ENCODE measurements around the gene AMOTL1. TPM values are rescaled to one million over a fixed set of nuclear protein-coding genes. Genes with fewer than 3 reads are reported as not detected.

Gene AMOTL1
- polyA plus RNA-seq, 4 donors = 0.81 to 16.5 (median 3.7) TPM

GRCh38 chr11:94876645-94877442 is 108.7 kb downstream of the AMOTL1 start:
- H3K36me3 ChIP-seq (ENCODE audit: control insufficient read depth in 3 of 3, insufficient read depth in 2 of 3, low read depth in 1 of 3, low read length in 3 of 3) = peaks cover 0 to 52% (median 0%) of the 10 kb centered on the region in 3 donors
- H3K27me3 ChIP-seq (ENCODE audit: control insufficient read depth in 3 of 3, insufficient read depth in 3 of 3, low read length in 3 of 3) = no peaks in the 10 kb centered on the region
- no peak for FAIRE-seq
- no peak overlapping the region for H3K4me3 ChIP-seq (ENCODE audit: low read depth in 1 of 3, low read length in 3 of 3)
- peak overlapping the region in 2 of 3 donors; percentile 38 to 61 for H3K27ac ChIP-seq (ENCODE audit: low read depth in 1 of 3, low read length in 2 of 3)
- peaks cover 0 to 18% (median 0%) of the 10 kb centered on the region in 3 donors for H3K4me1 ChIP-seq (ENCODE audit: control insufficient read depth in 3 of 3, insufficient read depth in 2 of 3, low read depth in 1 of 3, low read length in 2 of 3)
- WGBS, 3 donors = 42 to 79% (median 64%) methylated on average over 12 of the region's 12 CpGs
- DNase-seq = peak; percentile 16 to 65
- no peaks in the 10 kb centered on the region for H3K9me3 ChIP-seq (ENCODE audit: control insufficient read depth in 2 of 2, insufficient read depth in 1 of 2, low read depth in 1 of 2, low read length in 1 of 2)

GRCh38 chr11:94877443-94878200 is 109.5 kb downstream of the AMOTL1 start:
- peak overlapping the region in 2 of 3 donors; percentile 38 to 61 for H3K27ac ChIP-seq (ENCODE audit: low read depth in 1 of 3, low read length in 2 of 3)
- WGBS, 3 donors = 88 to 93% (median 88%) methylated on average over 11 of the region's 11 CpGs
- H3K27me3 ChIP-seq (ENCODE audit: control insufficient read depth in 3 of 3, insufficient read depth in 3 of 3, low read length in 3 of 3) = no peaks in the 10 kb centered on the region
- H3K9me3 ChIP-seq (ENCODE audit: control insufficient read depth in 2 of 2, insufficient read depth in 1 of 2, low read depth in 1 of 2, low read length in 1 of 2) = no peaks in the 10 kb centered on the region
- peaks cover 0 to 46% (median 0%) of the 10 kb centered on the region in 3 donors for H3K36me3 ChIP-seq (ENCODE audit: control insufficient read depth in 3 of 3, insufficient read depth in 2 of 3, low read depth in 1 of 3, low read length in 3 of 3)
- peaks cover 0 to 18% (median 0%) of the 10 kb centered on the region in 3 donors for H3K4me1 ChIP-seq (ENCODE audit: control insufficient read depth in 3 of 3, insufficient read depth in 2 of 3, low read depth in 1 of 3, low read length in 2 of 3)
- FAIRE-seq (no peak), DNase-seq (no peak)
- H3K4me3 ChIP-seq (ENCODE audit: low read depth in 1 of 3, low read length in 3 of 3) = no peak overlapping the region

- no peak for DNase-seq
- Histone ChIP-seq H3K27me3 (ENCODE audit: control insufficient read depth in 3 of 3, insufficient read depth in 3 of 3, low read length in 3 of 3) (no peaks in the 10 kb centered on the region), H3K4me3 (ENCODE audit: low read depth in 1 of 3, low read length in 3 of 3) (no peak overlapping the region), H3K36me3 (ENCODE audit: control insufficient read depth in 3 of 3, insufficient read depth in 2 of 3, low read depth in 1 of 3, low read length in 3 of 3) (peaks cover 0 to 42% (median 0%) of the 10 kb centered on the region in 3 donors), H3K9me3 (ENCODE audit: control insufficient read depth in 2 of 2, insufficient read depth in 1 of 2, low read depth in 1 of 2, low read length in 1 of 2) (no peaks in the 10 kb centered on the region), H3K4me1 (ENCODE audit: control insufficient read depth in 3 of 3, insufficient read depth in 2 of 3, low read depth in 1 of 3, low read length in 2 of 3) (peaks cover 0 to 9% (median 0%) of the 10 kb centered on the region in 3 donors), H3K27ac (ENCODE audit: low read depth in 1 of 3, low read length in 2 of 3) (no peak overlapping the region)
- 96 to 100% (median 98%) methylated on average over 2 of the region's 2 CpGs for WGBS, 3 donors
- FAIRE-seq = no peak
These were observed 110.8 kb downstream of the AMOTL1 start for GRCh38 chr11:94879006-94879405.

- no peak for DNase-seq
These were observed 112.1 kb downstream of the AMOTL1 start for GRCh38 chr11:94880216-94880615.

GRCh38 chr11:94882931-94883330 is 114.8 kb downstream of the AMOTL1 start:
- no peak for FAIRE-seq
- H3K36me3 ChIP-seq (ENCODE audit: control insufficient read depth in 3 of 3, insufficient read depth in 2 of 3, low read depth in 1 of 3, low read length in 3 of 3) = peaks cover 0 to 20% (median 0%) of the 10 kb centered on the region in 3 donors
- no peak for DNase-seq
- 84 to 94% (median 85%) methylated on average over 2 of the region's 2 CpGs for WGBS, 3 donors
- no peak overlapping the region for H3K27ac ChIP-seq (ENCODE audit: low read depth in 1 of 3, low read length in 2 of 3)
- no peak overlapping the region for H3K4me3 ChIP-seq (ENCODE audit: low read depth in 1 of 3, low read length in 3 of 3)
- no peaks in the 10 kb centered on the region for H3K27me3 ChIP-seq (ENCODE audit: control insufficient read depth in 3 of 3, insufficient read depth in 3 of 3, low read length in 3 of 3)
- H3K4me1 ChIP-seq (ENCODE audit: control insufficient read depth in 3 of 3, insufficient read depth in 2 of 3, low read depth in 1 of 3, low read length in 2 of 3) = no peaks in the 10 kb centered on the region
- peaks cover 0 to 7% of the 10 kb centered on the region in 2 donors for H3K9me3 ChIP-seq (ENCODE audit: control insufficient read depth in 2 of 2, insufficient read depth in 1 of 2, low read depth in 1 of 2, low read length in 1 of 2)

More at GRCh38 chr11:94880216-94880615, 112.1 kb downstream of the AMOTL1 start:
- H3K27ac ChIP-seq (ENCODE audit: low read depth in 1 of 3, low read length in 2 of 3) = no peak overlapping the region
- H3K4me3 ChIP-seq (ENCODE audit: low read depth in 1 of 3, low read length in 3 of 3) = no peak overlapping the region
- peaks cover 0 to 7% (median 0%) of the 10 kb centered on the region in 3 donors for H3K4me1 ChIP-seq (ENCODE audit: control insufficient read depth in 3 of 3, insufficient read depth in 2 of 3, low read depth in 1 of 3, low read length in 2 of 3)
- peaks cover 0 to 36% (median 0%) of the 10 kb centered on the region in 3 donors for H3K36me3 ChIP-seq (ENCODE audit: control insufficient read depth in 3 of 3, insufficient read depth in 2 of 3, low read depth in 1 of 3, low read length in 3 of 3)
- no peaks in the 10 kb centered on the region for H3K27me3 ChIP-seq (ENCODE audit: control insufficient read depth in 3 of 3, insufficient read depth in 3 of 3, low read length in 3 of 3)
- 95 to 97% (median 95%) methylated on average over 4 of the region's 4 CpGs for WGBS, 3 donors
- FAIRE-seq = no peak
- H3K9me3 ChIP-seq (ENCODE audit: control insufficient read depth in 2 of 2, insufficient read depth in 1 of 2, low read depth in 1 of 2, low read length in 1 of 2) = no peaks in the 10 kb centered on the region

- no peak for DNase-seq
- Histone ChIP-seq H3K4me1 (ENCODE audit: control insufficient read depth in 3 of 3, insufficient read depth in 2 of 3, low read depth in 1 of 3, low read length in 2 of 3) (no peaks in the 10 kb centered on the region), H3K36me3 (ENCODE audit: control insufficient read depth in 3 of 3, insufficient read depth in 2 of 3, low read depth in 1 of 3, low read length in 3 of 3) (peaks cover 0 to 20% (median 0%) of the 10 kb centered on the region in 3 donors), H3K4me3 (ENCODE audit: low read depth in 1 of 3, low read length in 3 of 3) (no peak overlapping the region), H3K9me3 (ENCODE audit: control insufficient read depth in 2 of 2, insufficient read depth in 1 of 2, low read depth in 1 of 2, low read length in 1 of 2) (peaks cover 0 to 7% of the 10 kb centered on the region in 2 donors), H3K27me3 (ENCODE audit: control insufficient read depth in 3 of 3, insufficient read depth in 3 of 3, low read length in 3 of 3) (no peaks in the 10 kb centered on the region), H3K27ac (ENCODE audit: low read depth in 1 of 3, low read length in 2 of 3) (no peak overlapping the region)
- FAIRE-seq = no peak
These were observed 115.7 kb downstream of the AMOTL1 start for GRCh38 chr11:94883878-94884277.

GRCh38 chr11:94884376-94884775 is 116.2 kb downstream of the AMOTL1 start:
- WGBS, 3 donors = 74 to 89% (median 86%) methylated on average over 6 of the region's 6 CpGs
- H3K9me3 ChIP-seq (ENCODE audit: control insufficient read depth in 2 of 2, insufficient read depth in 1 of 2, low read depth in 1 of 2, low read length in 1 of 2) = peaks cover 0 to 7% of the 10 kb centered on the region in 2 donors
- H3K36me3 ChIP-seq (ENCODE audit: control insufficient read depth in 3 of 3, insufficient read depth in 2 of 3, low read depth in 1 of 3, low read length in 3 of 3) = peaks cover 0 to 16% (median 0%) of the 10 kb centered on the region in 3 donors
- no peaks in the 10 kb centered on the region for H3K27me3 ChIP-seq (ENCODE audit: control insufficient read depth in 3 of 3, insufficient read depth in 3 of 3, low read length in 3 of 3)
- DNase-seq (no peak), FAIRE-seq (no peak)
- H3K27ac ChIP-seq (ENCODE audit: low read depth in 1 of 3, low read length in 2 of 3) = no peak overlapping the region
- H3K4me3 ChIP-seq (ENCODE audit: low read depth in 1 of 3, low read length in 3 of 3) = no peak overlapping the region
- H3K4me1 ChIP-seq (ENCODE audit: control insufficient read depth in 3 of 3, insufficient read depth in 2 of 3, low read depth in 1 of 3, low read length in 2 of 3) = no peaks in the 10 kb centered on the region

GRCh38 chr11:94885133-94885532 is 117.0 kb downstream of the AMOTL1 start:
- 62 to 66% (median 64%) methylated on average over 5 of the region's 5 CpGs for WGBS, 3 donors
- peaks cover 0 to 7% of the 10 kb centered on the region in 2 donors for H3K9me3 ChIP-seq (ENCODE audit: control insufficient read depth in 2 of 2, insufficient read depth in 1 of 2, low read depth in 1 of 2, low read length in 1 of 2)
- no peak overlapping the region for H3K4me3 ChIP-seq (ENCODE audit: low read depth in 1 of 3, low read length in 3 of 3)
- no peak for DNase-seq
- no peak for FAIRE-seq
- no peaks in the 10 kb centered on the region for H3K27me3 ChIP-seq (ENCODE audit: control insufficient read depth in 3 of 3, insufficient read depth in 3 of 3, low read length in 3 of 3)
- H3K4me1 ChIP-seq (ENCODE audit: control insufficient read depth in 3 of 3, insufficient read depth in 2 of 3, low read depth in 1 of 3, low read length in 2 of 3) = no peaks in the 10 kb centered on the region
- no peak overlapping the region for H3K27ac ChIP-seq (ENCODE audit: low read depth in 1 of 3, low read length in 2 of 3)
- H3K36me3 ChIP-seq (ENCODE audit: control insufficient read depth in 3 of 3, insufficient read depth in 2 of 3, low read depth in 1 of 3, low read length in 3 of 3) = peaks cover 0 to 13% (median 0%) of the 10 kb centered on the region in 3 donors
